Activated CD8-positive, alpha-beta memory T cell treated with anti-CD3 and anti-CD28 coated beads for 36 hours (primary cell): ENCODE measurements around the gene TBC1D9. TPM values are rescaled to one million over a fixed set of nuclear protein-coding genes. Genes with fewer than 3 reads are reported as not detected.
"Not testable (repeated sequence)": the region's sequence is repeated elsewhere in the genome, so short reads cannot be mapped to it uniquely, and the experiment has no call there.

ENCODE experiments used
- CTCF ChIA-PET: fragments of 350-600 bp; sonication (Branson Sonifier 250); formaldehyde crosslinking; loops from one replicate; lab custom pipeline; 2021; ENCODE audit warnings: antibody characterized with exemption; lab: Charles Lee
- POLR2A ChIA-PET: fragments of 350-600 bp; sonication (Branson Sonifier 250); formaldehyde crosslinking; loops from one replicate; lab custom pipeline; 2021; ENCODE audit warnings: antibody characterized with exemption; lab: Charles Lee
- total RNA-seq, 2 experiments: library from RNA; stranded (reverse); gene quantifications; one replicate each; pipeline ENCODE4 v1.2.3, GENCODE V29; 2021

The TBC1D9 gene
- total RNA-seq, 2 experiments from 2014 or later, result 0.11 to 0.13 TPM

DNA sequence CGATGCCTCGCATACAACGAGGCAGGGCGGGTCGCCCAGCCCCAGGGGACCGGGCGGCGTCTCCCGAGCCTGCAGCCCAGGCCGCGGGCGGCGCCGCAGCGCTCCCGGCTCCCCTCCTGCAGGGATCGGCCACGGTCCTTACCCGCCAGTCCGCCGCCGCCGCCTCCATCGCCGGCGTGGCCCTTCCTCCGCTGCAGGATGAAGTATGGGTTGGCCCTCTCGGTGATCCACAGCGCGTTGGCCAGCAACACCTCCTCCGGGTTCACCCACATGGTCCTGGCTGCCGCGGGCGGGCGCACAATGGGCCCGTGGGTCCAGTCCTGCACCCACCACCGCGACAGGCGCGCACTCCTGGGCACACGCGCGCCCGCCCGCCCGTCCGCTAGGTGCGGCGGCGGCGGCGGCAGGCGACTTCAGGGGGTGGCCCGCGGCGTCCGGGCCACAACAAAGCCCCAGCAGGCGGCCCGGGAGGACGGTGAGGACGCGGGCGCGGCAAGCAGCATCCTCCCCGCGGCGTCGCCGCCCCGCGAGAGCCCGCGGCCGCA, 339 bp downstream of the TBC1D9 start:
- POLR2A ChIA-PET, result no interaction called here

DNA sequence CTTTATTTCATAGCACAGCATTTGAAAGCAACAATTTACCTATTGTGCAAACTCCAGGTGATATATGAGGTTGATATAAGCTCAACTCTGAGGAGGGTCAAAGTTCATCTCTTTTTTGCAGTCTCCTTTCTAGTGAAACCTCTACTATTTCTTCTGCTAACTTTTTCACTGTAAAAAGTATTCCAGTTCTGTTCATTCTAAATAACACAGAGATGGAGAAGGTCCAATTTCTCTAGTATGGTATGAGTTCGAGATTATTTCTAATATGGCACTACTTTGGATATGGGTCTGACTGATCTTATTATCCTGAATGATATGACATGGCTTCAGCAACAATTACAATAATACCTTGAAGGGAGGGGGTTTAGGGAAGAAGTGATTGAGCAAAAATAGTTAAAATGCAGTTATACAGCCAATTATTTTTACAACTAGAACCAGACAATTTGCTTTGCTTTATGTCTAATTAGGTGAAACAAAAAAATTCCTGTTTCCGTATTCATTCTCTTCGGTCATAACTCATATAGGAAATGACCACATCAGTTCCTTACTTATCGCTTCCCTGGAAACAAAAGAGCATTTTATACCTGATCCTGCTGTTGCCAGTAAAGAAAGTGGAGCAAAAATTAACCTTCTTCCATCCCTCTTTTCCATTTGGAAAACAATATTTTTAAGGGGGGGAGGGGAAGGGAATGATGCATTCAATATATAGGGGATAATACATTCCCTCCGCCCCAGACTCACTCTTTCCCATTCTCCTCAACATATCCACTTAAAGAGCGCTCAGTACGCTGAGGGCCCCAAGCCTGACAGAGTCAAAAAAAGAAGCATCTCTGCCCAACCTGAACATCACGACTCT, 1.0 kb downstream of the TBC1D9 start:
- POLR2A ChIA-PET, result no interaction called here
- CTCF ChIA-PET, result no interaction called here

More for the DNA sequence above, 339 bp downstream of the TBC1D9 start:
- CTCF ChIA-PET, result no interaction called here

DNA sequence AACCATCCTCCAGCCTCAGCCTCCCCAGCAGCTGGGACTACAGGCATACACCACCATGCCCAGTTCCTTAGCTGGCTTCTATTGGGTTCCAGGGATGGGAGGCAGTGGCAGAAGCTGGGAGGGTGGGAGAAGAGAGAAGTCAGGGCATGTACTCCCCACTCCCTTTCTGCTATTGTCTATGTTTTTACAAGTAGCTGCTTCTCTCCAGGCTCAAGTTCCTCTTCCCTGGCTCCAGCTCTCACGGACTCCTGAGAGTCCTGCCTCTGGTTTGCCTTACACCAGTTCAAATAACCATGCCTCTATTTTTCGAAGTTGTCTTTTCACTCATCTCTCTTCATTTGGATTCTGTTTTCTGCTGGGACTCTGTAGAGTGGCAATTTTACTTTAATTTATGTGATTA, 2.9 kb downstream of the TBC1D9 start:
- POLR2A ChIA-PET, result no interaction called here
- CTCF ChIA-PET, result no interaction called here

DNA sequence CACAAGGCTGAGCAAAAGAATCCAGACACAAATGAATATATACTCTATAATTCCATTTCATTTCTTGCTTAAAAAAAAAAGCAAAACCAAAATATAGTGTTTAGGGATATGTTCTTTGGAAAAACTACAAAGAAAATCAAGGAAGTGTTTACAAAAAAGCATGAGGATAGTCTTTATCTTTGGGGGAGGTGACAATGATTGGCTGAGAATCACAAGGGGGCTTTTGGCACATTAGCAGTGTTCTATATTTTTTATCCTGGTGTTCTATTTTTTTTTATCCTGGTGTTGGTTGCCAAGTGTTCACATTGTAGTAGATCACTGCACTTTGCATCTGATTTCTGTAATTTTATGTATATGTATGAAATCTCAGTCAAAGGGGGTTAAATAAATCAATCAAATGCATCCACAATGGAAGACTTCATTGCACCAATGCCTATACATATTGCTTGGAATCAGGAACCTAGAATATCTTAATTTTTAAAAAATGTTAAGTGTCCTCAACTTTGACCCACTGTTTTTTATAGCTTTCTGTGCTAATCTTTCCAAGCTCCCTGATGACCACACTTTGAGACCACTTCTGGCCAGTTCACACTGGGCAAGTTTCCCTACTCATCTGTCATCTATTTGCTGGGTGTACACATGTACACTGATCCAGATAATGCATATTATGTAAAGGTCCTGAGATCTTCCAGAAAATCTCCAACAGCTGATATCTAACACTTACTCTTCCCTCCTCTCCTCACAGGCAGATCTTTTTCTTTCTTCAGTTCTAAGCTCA, 3.7 kb downstream of the TBC1D9 start:
- ChIA-PET POLR2A (no interaction called here), CTCF (no interaction called here)

DNA sequence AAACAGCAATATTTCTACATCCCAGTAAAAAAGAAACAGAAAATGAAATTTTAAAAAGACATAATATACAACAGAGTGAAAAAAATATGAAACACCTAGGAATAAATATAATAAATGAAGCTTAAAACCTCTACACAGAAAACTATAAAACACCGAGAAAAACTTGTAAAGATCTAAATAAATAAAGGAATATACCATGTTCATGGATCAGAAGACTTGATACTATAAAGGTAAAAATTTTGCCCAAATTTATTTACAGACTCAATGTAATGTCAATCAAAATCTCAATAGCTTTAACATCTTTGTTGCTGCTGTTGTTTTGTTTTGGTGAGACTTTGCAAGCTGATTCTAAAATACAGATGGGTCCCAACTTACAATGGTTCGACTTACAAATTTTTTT, 5.7 kb downstream of the TBC1D9 start:
- ChIA-PET CTCF (no interaction called here), POLR2A (no interaction called here)

DNA sequence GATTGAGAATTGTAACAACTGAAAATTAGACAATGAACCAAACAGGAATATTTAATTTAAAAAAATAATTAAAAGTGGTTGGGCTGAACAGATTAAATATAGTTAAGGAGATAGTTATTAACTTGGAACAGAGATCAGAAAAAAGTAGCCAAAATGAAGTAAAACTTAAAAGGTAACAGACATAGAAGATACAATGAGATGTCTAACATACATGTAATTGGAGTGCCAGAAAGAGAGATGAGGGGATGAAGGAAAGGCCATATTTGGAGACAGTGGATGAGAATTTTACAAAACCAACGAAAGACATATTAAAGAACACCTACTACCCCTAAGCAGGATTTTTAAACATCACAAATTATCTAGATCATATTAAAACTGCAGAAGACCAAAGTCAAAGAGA, 8.0 kb downstream of the TBC1D9 start:
- ChIA-PET CTCF (no interaction called here), POLR2A (no interaction called here)

DNA sequence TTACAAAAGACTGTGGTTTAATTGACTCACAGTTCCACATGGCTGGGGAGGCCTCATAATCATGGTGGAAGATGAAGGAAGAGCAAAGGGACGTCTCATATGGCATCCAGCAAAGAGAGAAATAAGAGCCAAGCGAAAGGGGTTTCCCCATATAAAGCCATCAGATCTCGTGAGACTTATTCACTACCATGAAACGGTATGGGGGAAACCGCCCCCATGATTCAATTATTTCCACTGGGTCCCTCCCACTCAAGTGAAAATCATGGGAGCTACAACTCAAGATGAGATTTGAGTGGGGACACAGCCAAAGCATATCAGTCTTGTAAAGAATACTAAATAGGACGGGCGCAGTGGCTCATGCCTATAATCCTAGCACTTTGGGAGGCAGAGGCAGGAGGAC, 9.6 kb downstream of the TBC1D9 start:
- CTCF ChIA-PET, POLR2A ChIA-PET: not testable (repeated sequence)

DNA sequence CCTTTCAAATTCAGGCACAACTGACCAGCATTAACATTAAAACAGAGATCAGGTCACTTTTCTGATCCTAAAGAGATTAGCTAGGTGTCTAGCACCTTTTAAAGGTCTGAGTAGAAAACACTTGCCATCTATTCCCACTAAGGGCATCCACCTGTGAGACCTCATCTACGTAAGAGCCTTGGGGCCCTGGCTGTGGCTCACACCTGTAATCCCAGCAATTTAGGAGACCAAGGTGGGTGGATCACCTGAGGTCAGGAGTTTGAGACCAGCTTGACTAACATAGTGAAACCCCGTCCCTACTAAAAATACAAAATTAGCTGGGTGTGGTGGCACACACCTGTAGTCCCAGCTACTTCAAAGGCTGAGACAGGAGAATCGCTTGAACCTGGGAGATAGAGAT, 11.8 kb downstream of the TBC1D9 start:
- CTCF ChIA-PET, result no interaction called here

DNA sequence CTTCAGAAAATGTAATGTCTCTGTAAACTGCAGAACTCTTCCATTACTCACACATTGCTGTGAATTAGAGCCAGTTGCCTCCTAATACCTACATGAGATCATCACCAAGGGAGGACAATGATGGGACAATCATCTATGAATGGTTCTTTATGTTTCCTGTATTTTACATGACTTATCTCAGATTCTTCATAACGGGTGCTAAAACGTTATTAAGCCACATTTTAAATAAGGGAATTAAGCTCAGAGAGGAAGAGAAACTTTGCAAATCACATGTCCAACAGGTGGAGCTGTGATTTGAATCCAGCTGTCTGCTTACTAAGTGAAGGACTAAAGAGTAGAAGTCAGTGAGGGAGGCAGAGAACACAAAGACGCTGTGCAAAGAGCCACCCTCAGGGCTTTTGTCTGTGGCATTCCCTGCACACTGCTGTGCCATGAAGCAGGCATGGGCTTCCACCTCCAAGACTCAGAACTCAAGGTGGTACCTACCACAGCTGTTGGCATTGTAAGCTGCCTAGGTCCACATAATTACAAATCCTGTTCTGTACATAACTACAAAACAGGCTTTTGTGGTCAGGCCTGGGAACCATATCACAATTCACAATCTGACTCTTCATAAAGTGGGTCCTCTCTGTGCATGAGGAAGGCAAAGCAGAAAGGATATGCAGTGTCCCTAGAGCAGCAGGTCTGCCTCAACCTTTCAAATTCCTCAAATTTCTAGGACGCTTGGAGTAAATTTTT, 12.8 kb downstream of the TBC1D9 start:
- POLR2A ChIA-PET, result no interaction called here
- CTCF ChIA-PET, result no interaction called here

More for the DNA sequence above, 11.8 kb downstream of the TBC1D9 start:
- POLR2A ChIA-PET, result no interaction called here

DNA sequence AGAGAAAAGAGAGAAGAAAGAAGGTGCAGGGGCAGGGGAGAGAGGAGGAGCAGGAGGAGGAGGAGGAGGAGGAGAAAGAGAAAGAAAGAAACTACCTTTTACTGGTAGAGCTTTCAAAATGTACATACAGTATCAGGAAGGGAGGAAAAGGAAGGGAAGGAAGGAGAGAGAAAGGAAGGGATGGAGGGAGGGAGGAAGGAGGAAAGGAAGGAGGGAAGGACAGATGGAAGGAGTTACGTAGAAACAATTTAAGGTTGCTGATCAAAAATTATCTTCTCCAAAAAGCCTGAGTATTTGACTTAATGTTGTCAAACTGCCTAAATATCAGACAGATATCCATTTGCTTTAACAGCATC, 13.4 kb downstream of the TBC1D9 start:
- CTCF ChIA-PET, result interaction anchor here (0.7 kb wide), 1 partner anchor 724 kb away, joined by 4 read pairs; no protein-coding TSS in a partner anchor
- POLR2A ChIA-PET, result no interaction called here

DNA sequence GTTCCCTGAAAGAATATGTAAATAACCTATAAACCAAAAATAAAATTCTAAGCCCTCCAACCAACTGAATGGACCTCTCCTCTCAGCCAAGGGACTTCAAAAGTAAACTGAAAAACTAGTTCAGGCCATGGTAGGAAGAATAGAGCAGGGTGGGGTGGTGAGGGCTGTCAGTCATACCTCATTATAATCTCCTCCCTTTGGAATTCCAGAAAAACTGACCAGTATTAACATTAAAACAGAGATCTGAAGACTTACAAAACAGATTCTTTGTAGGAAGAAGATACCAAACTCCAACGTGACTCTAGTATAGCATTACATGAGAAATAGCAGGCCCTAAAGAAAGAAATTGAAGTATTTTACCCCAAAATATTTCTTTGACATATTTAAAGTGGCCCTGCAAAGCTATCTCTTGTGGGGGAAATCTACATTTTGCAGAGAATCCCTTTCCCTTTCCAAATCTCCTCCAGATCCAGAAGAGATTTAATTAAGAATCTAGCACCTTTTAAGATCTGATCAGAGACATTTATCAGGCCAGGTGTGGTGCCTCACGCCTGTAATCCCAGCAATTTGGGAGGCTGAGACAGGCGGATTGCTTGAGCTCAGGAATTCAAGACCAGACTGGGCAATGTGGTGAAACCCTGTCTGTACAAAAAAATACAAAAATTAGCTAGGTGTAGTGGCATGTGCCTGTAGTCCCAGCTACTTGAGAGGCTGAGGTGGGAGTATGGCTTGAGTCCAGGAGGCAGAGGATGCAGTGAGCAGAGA, 15.1 kb downstream of the TBC1D9 start:
- ChIA-PET POLR2A (no interaction called here), CTCF (interaction anchor here (1.1 kb wide), 1 partner anchor 16 kb away, joined by 5 read pairs; no protein-coding TSS in a partner anchor)

DNA sequence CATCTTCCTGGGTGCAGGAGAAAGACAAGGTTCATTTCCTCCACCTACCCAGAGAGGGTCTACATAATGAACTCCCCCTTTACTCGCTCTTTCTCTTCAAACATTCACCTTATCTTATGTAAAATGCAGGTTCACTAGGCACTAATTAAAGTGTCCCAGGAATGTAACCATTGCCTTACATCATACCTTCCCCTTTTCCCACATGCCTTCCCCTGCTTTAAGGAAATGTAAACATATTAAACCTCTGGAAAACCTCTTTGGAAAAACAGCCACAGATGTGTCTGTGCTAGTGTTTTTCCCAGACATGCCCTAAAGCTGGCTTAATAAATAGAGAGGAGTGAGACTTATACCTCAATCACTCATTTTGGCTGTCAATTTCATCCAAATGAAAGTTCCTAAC, 15.8 kb downstream of the TBC1D9 start:
- CTCF ChIA-PET, result interaction anchor here (0.7 kb wide), 1 partner anchor 260 kb away, joined by 3 read pairs; no protein-coding TSS in a partner anchor
- POLR2A ChIA-PET, result no interaction called here

DNA sequence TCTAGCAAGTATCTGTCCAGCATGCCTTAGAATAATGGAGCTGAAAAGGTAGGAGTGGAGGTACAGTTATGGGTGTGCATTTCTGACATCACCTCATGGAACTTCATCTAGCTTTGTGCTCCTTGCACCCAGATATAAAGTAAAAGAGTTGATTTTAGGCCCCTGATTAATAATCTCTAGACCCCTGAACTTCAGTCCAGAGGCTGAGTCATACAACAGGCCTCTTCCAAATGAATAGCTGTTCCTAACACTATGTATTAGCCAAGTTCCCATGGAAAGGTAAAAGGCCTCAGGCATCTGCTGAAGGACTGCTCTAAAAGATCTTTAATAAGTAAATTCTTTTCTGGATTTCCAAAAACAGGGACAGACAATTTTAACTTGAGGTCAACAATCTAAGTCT, 16.2 kb downstream of the TBC1D9 start:
- ChIA-PET POLR2A (no interaction called here), CTCF (interaction anchor here (0.7 kb wide), 1 partner anchor 259 kb away, joined by 3 read pairs; no protein-coding TSS in a partner anchor)

DNA sequence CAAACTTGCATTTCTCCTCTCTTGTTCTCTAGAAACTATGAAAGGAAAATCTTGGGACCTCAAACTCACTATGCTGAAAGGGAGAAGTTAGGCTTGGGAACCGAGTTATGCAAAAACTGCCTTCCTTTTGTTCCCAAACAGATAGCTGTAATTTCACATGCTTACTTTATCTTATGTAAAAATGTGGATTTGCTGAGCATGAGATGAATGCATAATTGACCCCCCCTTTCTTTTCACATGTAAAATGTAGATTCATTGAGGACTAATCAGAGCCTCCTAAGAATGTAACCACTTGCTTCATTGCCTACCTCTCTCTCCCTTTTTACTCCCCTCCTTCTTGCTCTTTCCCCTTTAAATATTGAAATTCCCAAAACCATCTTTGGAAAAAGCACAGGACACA, 18.0 kb downstream of the TBC1D9 start:
- CTCF ChIA-PET, result no interaction called here
- POLR2A ChIA-PET, result no interaction called here

DNA sequence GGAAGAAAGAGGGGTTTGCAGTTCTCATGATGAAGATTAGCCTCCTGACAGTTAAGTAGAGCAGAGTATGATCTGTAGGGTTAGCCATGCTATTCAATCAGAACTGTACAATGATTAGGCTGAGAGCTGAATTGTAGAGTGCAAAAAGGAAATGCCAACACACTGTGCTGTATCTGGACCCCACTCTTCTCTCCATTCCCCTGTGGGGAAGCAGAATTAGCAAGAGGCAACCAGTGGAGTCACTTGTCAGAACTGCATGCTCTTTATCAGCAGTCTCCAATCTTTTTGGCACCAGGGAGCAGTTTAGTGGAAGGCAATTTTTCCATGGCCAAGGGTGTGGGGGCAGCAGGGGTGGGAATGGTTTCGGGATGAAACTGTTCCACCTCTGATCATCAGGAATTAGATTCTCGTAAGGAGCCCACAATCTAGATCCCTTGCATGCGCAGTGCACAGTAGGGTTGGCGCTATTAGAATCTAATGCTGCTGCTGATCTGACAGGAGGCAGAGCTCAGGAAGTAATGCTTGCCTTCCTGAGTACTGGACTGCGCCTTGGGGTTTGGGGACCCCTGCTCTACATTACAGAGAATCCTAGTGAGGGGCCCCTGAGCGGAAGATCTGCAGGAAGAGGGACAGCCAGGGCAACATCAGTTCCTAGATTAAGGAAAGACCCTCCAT, 19.4 kb downstream of the TBC1D9 start:
- ChIA-PET CTCF (no interaction called here), POLR2A (no interaction called here)

DNA sequence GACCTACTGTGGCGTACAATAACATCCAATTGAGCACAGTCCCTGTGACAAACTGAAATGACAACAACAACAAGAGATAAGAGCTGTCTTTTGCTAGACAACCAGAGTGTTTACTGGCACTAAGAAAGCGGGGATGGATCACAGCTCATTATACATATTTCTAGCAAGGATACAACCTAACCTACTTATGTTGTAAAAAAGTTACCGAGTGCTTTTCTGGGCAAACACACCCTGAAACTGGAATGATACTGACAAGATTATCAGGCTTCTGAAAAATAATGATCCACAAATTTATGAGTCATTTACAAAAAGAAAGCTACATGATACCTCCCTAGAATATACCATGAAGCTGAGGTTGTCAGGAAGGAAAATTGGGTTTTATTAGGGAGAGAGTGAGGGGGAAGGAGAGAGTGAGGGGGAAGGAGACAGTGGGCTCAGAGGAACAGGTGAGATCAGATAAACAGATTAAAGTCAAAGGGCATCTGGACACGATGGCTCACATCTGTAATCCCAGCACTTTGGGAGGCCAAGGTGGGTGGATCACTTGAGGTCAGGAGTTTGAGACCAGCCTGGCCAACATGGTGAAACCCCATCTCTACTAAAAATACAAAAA, 20.3 kb downstream of the TBC1D9 start:
- CTCF ChIA-PET, result no interaction called here
- POLR2A ChIA-PET, result no interaction called here

DNA sequence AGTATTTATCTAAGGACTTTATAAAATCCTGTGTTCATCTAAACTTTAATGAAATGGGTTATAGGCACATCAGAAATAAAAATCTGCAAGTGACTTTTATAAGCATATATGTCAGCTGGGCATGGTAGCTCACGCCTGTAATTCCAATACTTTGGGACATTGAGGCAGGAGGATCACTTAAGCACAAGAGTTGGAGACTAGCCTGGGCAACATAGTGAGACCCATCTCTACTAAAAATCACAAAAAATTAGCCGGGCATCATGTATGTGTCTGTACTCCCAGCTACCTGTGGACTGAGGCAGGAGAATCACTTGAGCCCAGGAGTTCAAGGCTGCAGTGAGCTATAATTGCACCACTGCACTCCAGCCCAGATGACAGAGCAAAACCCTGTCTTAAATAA, 20.9 kb downstream of the TBC1D9 start:
- ChIA-PET CTCF (no interaction called here), POLR2A (no interaction called here)

DNA sequence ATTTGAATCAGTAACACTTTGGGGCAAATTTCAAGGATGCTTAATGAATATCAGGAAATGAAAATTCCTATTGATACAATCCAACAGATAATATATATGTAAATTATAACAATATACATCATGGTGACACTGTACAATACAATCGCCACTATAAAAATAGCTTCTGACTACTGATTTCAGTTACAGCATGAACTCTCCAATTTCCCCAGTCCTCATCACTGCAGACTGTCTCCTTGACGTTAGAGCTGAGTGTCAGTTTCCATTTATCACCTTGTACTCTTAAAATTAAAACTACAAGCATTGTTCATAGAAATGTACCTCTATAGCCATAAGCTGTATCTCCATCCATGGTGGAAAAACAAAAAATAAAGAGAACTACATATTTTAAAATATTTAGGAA, 23.4 kb downstream of the TBC1D9 start:
- ChIA-PET POLR2A (no interaction called here), CTCF (no interaction called here)
